ENCODE measurements around the gene ZNF627. TPM values are rescaled to one million over a fixed set of nuclear protein-coding genes. Genes with fewer than 3 reads are reported as not detected.

The ZNF627 gene
- total RNA-seq, 2 donors from 2014 or later = 4.6 to 8.8 TPM

DNA sequence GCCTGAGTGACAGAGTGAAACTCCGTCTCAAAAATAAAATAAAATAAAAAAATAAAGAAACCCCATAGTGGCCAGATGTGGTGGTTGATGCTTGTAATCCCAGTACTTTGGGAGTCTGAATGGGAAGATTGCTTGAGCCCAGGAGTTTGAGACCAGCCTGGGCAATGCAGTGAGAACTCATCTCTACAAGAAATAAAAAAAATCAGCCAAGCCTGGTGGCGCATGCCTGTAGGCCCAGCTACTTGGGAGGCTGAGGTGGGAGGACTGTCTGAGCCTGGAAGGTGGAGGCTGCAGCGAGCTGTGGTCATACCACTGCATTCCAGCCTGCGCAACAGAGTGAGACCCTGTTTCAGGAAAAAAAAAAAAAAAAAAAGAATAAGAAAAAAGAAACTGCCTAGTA lies 53.8 kb downstream of the ZNF627 start:
- no peak for TF ChIP-seq CTCF (IDR thresholded peaks at IDR 0.05)
- TF ChIP-seq POLR2A (IDR thresholded peaks at IDR 0.05) = no peak
- Histone ChIP-seq H3K4me1 (no peaks in the 10 kb centered on the region), H3K27ac (no peak overlapping the region), H3K9me3 (peaks cover 0 to 17% (median 0%) of the 10 kb centered on the region in 3 donors), H3K4me3 (no peak overlapping the region), H3K36me3 (replicated peaks in 1 of 2; ENCODE audit: insufficient read depth in 1 of 2, low read depth in 2 of 2) (no peaks in the 10 kb centered on the region), H3K27me3 (no peaks in the 10 kb centered on the region)
- 94 to 96% methylated on average over 4 of the region's 4 CpGs for WGBS, 2 donors
- intact Hi-C loops (cut with DNase I) = no loop called here
- ATAC-seq = no peak
- no peak for DNase-seq

GRCh38 chr19:11652056-11652455 lies 54.8 kb downstream of the ZNF627 start:
- intact Hi-C loops (cut with DNase I) = no loop called here
- H3K9me3 ChIP-seq = peaks cover 0 to 17% (median 0%) of the 10 kb centered on the region in 3 donors
- H3K36me3 ChIP-seq (replicated peaks in 1 of 2; ENCODE audit: insufficient read depth in 1 of 2, low read depth in 2 of 2) = no peaks in the 10 kb centered on the region
- no peak overlapping the region for H3K27ac ChIP-seq
- WGBS, 2 donors = 95 to 96% methylated on average over 2 of the region's 2 CpGs
- H3K27me3 ChIP-seq = no peaks in the 10 kb centered on the region
- DNase-seq (no peak), ATAC-seq (no peak)
- H3K4me1 ChIP-seq = no peaks in the 10 kb centered on the region
- H3K4me3 ChIP-seq = no peak overlapping the region
- TF ChIP-seq CTCF (IDR thresholded peaks at IDR 0.05) = no peak
- TF ChIP-seq POLR2A (IDR thresholded peaks at IDR 0.05) = no peak

GRCh38 chr19:11652492-11652891 lies 55.2 kb downstream of the ZNF627 start:
- intact Hi-C loops (cut with DNase I) = no loop called here
- Histone ChIP-seq H3K4me1 (no peaks in the 10 kb centered on the region), H3K27me3 (no peaks in the 10 kb centered on the region), H3K36me3 (replicated peaks in 1 of 2; ENCODE audit: insufficient read depth in 1 of 2, low read depth in 2 of 2) (no peaks in the 10 kb centered on the region), H3K9me3 (peaks cover 0 to 17% (median 0%) of the 10 kb centered on the region in 3 donors), H3K4me3 (no peak overlapping the region), H3K27ac (no peak overlapping the region)
- DNase-seq (no peak), ATAC-seq (no peak)
- WGBS, 2 donors = 95 to 96% methylated on average over 6 of the region's 6 CpGs
- no peak for TF ChIP-seq POLR2A (IDR thresholded peaks at IDR 0.05)
- no peak for TF ChIP-seq CTCF (IDR thresholded peaks at IDR 0.05)

DNA sequence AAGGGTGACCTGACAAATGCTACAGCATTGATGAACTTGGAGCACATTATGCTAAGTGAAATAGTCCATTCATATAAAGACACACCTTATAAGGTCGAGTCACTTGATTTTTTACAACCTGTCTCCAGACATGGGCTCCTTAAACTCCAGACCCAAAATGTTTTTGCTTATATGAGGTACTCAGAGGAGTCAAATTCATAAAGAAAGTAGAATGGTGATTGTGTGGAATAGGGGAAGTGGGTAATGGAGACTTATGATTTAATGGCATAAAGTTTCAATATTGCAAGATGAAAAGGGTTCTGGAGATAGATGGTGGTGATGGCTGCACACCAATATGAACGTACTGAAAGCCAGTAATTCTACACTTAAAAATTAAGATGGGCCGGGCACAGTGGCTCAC lies 59.3 kb downstream of the ZNF627 start:
- WGBS, 2 donors = 90 to 93% methylated on average over 3 of the region's 3 CpGs

More for the DNA sequence above, 59.3 kb downstream of the ZNF627 start:
- H3K9me3 ChIP-seq = peaks cover 0 to 17% (median 0%) of the 10 kb centered on the region in 3 donors
- H3K4me3 ChIP-seq = no peak overlapping the region
- no peak for DNase-seq
- TF ChIP-seq CTCF (IDR thresholded peaks at IDR 0.05) (no peak), POLR2A (IDR thresholded peaks at IDR 0.05) (no peak)
- H3K27ac ChIP-seq = no peak overlapping the region
- H3K27me3 ChIP-seq = no peaks in the 10 kb centered on the region
- ATAC-seq = no peak
- intact Hi-C loops (cut with DNase I) = no loop called here
- H3K36me3 ChIP-seq (replicated peaks in 1 of 2; ENCODE audit: insufficient read depth in 1 of 2, low read depth in 2 of 2) = no peaks in the 10 kb centered on the region
- no peaks in the 10 kb centered on the region for H3K4me1 ChIP-seq
